Esophagus squamous epithelium (tissue), 4 donors: ENCODE measurements around the gene GPRASP1.

Source experiments
- CTCF ChIP-seq, 6 experiments: fragments of 450-650 bp in 4 of 6; fragments of 200-600 bp in 2 of 6; sonication (generic) in 2 of 6; IDR thresholded peaks; one replicate each; pipeline ENCODE4 v1.5.1; 2016 to 2019; ENCODE audit warnings: antibody characterized with exemption in 6 of 6, mild to moderate bottlenecking in 4 of 6, moderate library complexity in 4 of 6
- POLR2A ChIP-seq, 4 donors: fragments of 450-650 bp; IDR thresholded peaks; one replicate each; pipeline ENCODE4 v1.6.1; 2017; ENCODE audit warnings: antibody characterized with exemption in 4 of 4, mild to moderate bottlenecking in 4 of 4, moderate library complexity in 3 of 4

GRCh38 chrX:102654696-102655095 lies 3.4 kb downstream of the GPRASP1 start:
- TF ChIP-seq POLR2A (IDR thresholded peaks at IDR 0.05) = no peak
- no peak for TF ChIP-seq CTCF (IDR thresholded peaks at IDR 0.05)
